Measurements from ENCODE around the gene CD58.

CD58 gene

GRCh38 chr1:116493036-116493435, 77.8 kb downstream of the CD58 start:
- DNase-seq (ENCODE audit: low read depth) = no peak

GRCh38 chr1:116492358-116492811, 78.4 kb downstream of the CD58 start:
- no peak for DNase-seq (ENCODE audit: low read depth)

- no peak for DNase-seq (ENCODE audit: low read depth)
Measured at GRCh38 chr1:116491700-116492357, 79.0 kb downstream of the CD58 start.

- DNase-seq (ENCODE audit: low read depth) = no peak
Measured at GRCh38 chr1:116490588-116490987, 80.2 kb downstream of the CD58 start.

- DNase-seq (ENCODE audit: low read depth) = no peak
Measured at GRCh38 chr1:116489231-116489697, 81.6 kb downstream of the CD58 start.

- no peak for DNase-seq (ENCODE audit: low read depth)
Measured at GRCh38 chr1:116488071-116488470, 82.8 kb downstream of the CD58 start.

- no peak for DNase-seq (ENCODE audit: low read depth)
Measured at GRCh38 chr1:116487583-116487982, 83.2 kb downstream of the CD58 start.

- no peak for DNase-seq (ENCODE audit: low read depth)
Measured at GRCh38 chr1:116487031-116487430, 83.8 kb downstream of the CD58 start.

- no peak for DNase-seq (ENCODE audit: low read depth)
Measured at GRCh38 chr1:116486424-116486823, 84.4 kb downstream of the CD58 start.

GRCh38 chr1:116485976-116486375, 84.8 kb downstream of the CD58 start:
- DNase-seq (ENCODE audit: low read depth) = no peak

- no peak for DNase-seq (ENCODE audit: low read depth)
Measured at GRCh38 chr1:116485071-116485735, 85.6 kb downstream of the CD58 start.

- no peak for DNase-seq (ENCODE audit: low read depth)
Measured at GRCh38 chr1:116483481-116484309, 87.1 kb downstream of the CD58 start.

- DNase-seq (ENCODE audit: low read depth) = no peak
Measured at GRCh38 chr1:116482490-116482889, 88.3 kb downstream of the CD58 start.

GRCh38 chr1:116481934-116482333, 88.9 kb downstream of the CD58 start:
- DNase-seq (ENCODE audit: low read depth) = no peak

- DNase-seq (ENCODE audit: low read depth) = no peak
Measured at GRCh38 chr1:116478621-116479020, 92.2 kb downstream of the CD58 start.

- no peak for DNase-seq (ENCODE audit: low read depth)
Measured at GRCh38 chr1:116477429-116477828, 93.4 kb downstream of the CD58 start.

GRCh38 chr1:116476321-116476720, 94.5 kb downstream of the CD58 start:
- no peak for DNase-seq (ENCODE audit: low read depth)

GRCh38 chr1:116475850-116476218, 95.0 kb downstream of the CD58 start:
- DNase-seq (ENCODE audit: low read depth) = no peak

GRCh38 chr1:116474921-116475849, 95.6 kb downstream of the CD58 start:
- no peak for DNase-seq (ENCODE audit: low read depth)

GRCh38 chr1:116472431-116472961, 98.3 kb downstream of the CD58 start:
- no peak for DNase-seq (ENCODE audit: low read depth)

- DNase-seq (ENCODE audit: low read depth) = no peak
Measured at GRCh38 chr1:116471241-116471640, 99.6 kb downstream of the CD58 start.
